ENCODE data around the gene KLC4. TPM values are rescaled to one million over a fixed set of nuclear protein-coding genes. Genes with fewer than 3 reads are reported as not detected.

Gene KLC4
- total RNA-seq, 6 experiments from 2014 or later: 45.8 to 134 (median 65.0) TPM

- no peak for DNase-seq
- TF ChIP-seq CTCF (IDR thresholded peaks at IDR 0.05): no peak
- no peak for TF ChIP-seq POLR2A (IDR thresholded peaks at IDR 0.05)
- H3K9me3 ChIP-seq: no peaks in the 10 kb centered on the region
- intact Hi-C loops (cut with DNase I): loop anchor here in 1 of 2 donors (10.0 kb wide), 1 partner anchor 219 kb away; no protein-coding TSS in a partner anchor
- H3K36me3 ChIP-seq: no peaks in the 10 kb centered on the region
- WGBS (ENCODE audit: insufficient coverage, low coverage, low lambda C conversion rate, missing lambda C conversion rate): 70% methylated on average over 8 of the region's 25 CpGs
- no peak overlapping the region for H3K4me3 ChIP-seq
- no peak for ATAC-seq
- no peak overlapping the region for H3K27ac ChIP-seq
- H3K27me3 ChIP-seq: no peaks in the 10 kb centered on the region
- H3K4me1 ChIP-seq: no peaks in the 10 kb centered on the region
Measured at GRCh38 chr6:43123461-43124314, 64.3 kb downstream of the KLC4 start.

- no peak overlapping the region for H3K27ac ChIP-seq
- H3K36me3 ChIP-seq: no peaks in the 10 kb centered on the region
- no peaks in the 10 kb centered on the region for H3K9me3 ChIP-seq
- TF ChIP-seq POLR2A (IDR thresholded peaks at IDR 0.05): no peak
- TF ChIP-seq CTCF (IDR thresholded peaks at IDR 0.05): no peak
- DNase-seq (no peak), ATAC-seq (no peak)
- H3K4me3 ChIP-seq: no peak overlapping the region
- intact Hi-C loops (cut with DNase I): loop anchor here in 1 of 2 donors (10.0 kb wide), 1 partner anchor 220 kb away; no protein-coding TSS in a partner anchor
- H3K27me3 ChIP-seq: no peaks in the 10 kb centered on the region
- H3K4me1 ChIP-seq: no peaks in the 10 kb centered on the region
- WGBS (ENCODE audit: insufficient coverage, low coverage, low lambda C conversion rate, missing lambda C conversion rate): 69% methylated on average over 4 of the region's 6 CpGs
Measured at GRCh38 chr6:43124481-43124880, 65.0 kb downstream of the KLC4 start.

Other genes with a start within 250 kb of the KLC4 start
- gene RPL7L1, start 180.0 kb upstream of the KLC4 start, total RNA-seq: 100 to 1,000 TPM in 1 of 6 experiments, 10 to 100 TPM in 5; 36.6 to 114 (median 44.2) TPM
- under 1 TPM in 3 of 6 experiments, not detected in 3; 0.31 to 0.46 (median 0.37) TPM for gene PTCRA, start 143.6 kb upstream of the KLC4 start, total RNA-seq
- gene CNPY3, start 130.2 kb upstream of the KLC4 start, total RNA-seq: 10 to 100 TPM; 11.1 to 75.4 (median 28.8) TPM
- gene GNMT, start 98.9 kb upstream of the KLC4 start, total RNA-seq: 100 to 1,000 TPM in 3 of 6 experiments, 10 to 100 TPM in 3; 13.7 to 470 (median 107) TPM
- gene PEX6, start 80.5 kb upstream of the KLC4 start, total RNA-seq: 10 to 100 TPM; 15.7 to 25.9 (median 21.3) TPM
- gene PPP2R5D, start 75.1 kb upstream of the KLC4 start, total RNA-seq: 10 to 100 TPM; 11.5 to 24.0 (median 16.3) TPM
- gene MEA1, start 45.7 kb upstream of the KLC4 start, total RNA-seq: 10 to 100 TPM; 19.1 to 39.1 (median 25.2) TPM
- gene KLHDC3, start 45.4 kb upstream of the KLC4 start, total RNA-seq: 10 to 100 TPM; 26.4 to 46.2 (median 41.7) TPM
- 10 to 100 TPM; 21.8 to 45.0 (median 23.3) TPM for gene RRP36, start 38.0 kb upstream of the KLC4 start, total RNA-seq
- 10 to 100 TPM in 1 of 6 experiments, 1 to 10 TPM in 5; 6.5 to 12.7 (median 8.8) TPM for gene CUL7, start 5.8 kb upstream of the KLC4 start, total RNA-seq
- gene MRPL2, start 197 bp upstream of the KLC4 start, total RNA-seq: 10 to 100 TPM; 41.6 to 63.1 (median 60.4) TPM
- gene PTK7, start 16.7 kb downstream of the KLC4 start, total RNA-seq: 1 to 10 TPM in 3 of 6 experiments, under 1 TPM in 3; 0.55 to 1.8 (median 0.99) TPM
- gene SRF, start 111.6 kb downstream of the KLC4 start, total RNA-seq: 10 to 100 TPM in 4 of 6 experiments, 1 to 10 TPM in 2; 4.9 to 17.0 (median 11.3) TPM
- gene CUL9, start 122.6 kb downstream of the KLC4 start, total RNA-seq: 10 to 100 TPM; 14.4 to 17.7 (median 15.2) TPM
- gene DNPH1, start 169.8 kb downstream of the KLC4 start, total RNA-seq: 100 to 1,000 TPM in 2 of 6 experiments, 10 to 100 TPM in 4; 50.7 to 107 (median 62.4) TPM
- gene TTBK1, start 183.8 kb downstream of the KLC4 start, total RNA-seq: 1 to 10 TPM in 2 of 6 experiments, under 1 TPM in 4; 0.83 to 1.6 (median 0.87) TPM
- gene SLC22A7, start 238.6 kb downstream of the KLC4 start, total RNA-seq: 100 to 1,000 TPM; 145 to 348 (median 185) TPM
- gene CRIP3, start 249.2 kb downstream of the KLC4 start, total RNA-seq: 1 to 10 TPM; 2.1 to 7.9 (median 5.2) TPM

Measured in right lobe of liver (tissue), 6 donors.